Measurements from ENCODE around the gene NUP93. TPM values are rescaled to one million over a fixed set of nuclear protein-coding genes. Genes with fewer than 3 reads are reported as not detected.

The NUP93 gene
- total and polyA plus RNA-seq, 2 of the 8 experiments (the other 6 are each of a cell fraction or from before 2014, with no cell fraction given), result 147 to 201 TPM

DNA sequence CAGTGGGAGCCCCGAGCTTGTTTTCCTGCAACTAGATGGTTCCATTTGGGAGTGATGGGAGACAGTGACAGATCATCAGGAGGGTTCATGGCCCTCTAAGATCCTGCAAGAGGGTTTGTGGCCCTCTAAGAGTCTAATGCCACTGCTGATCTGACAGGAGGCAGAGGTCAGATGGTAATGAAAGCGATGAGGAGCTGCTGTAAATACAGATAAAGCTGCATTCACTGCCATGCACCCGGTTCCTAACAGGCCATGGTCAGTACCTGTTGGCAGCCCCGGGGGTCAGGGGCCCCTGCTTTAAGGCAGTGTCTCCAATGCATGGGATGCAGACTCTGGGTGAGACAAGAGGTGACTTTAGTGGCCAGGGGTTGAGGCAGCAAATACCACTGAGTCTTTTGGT is 165.9 kb downstream of the NUP93 start:
- H3K36me3 ChIP-seq (ENCODE audit: control insufficient read depth in 2 of 4, insufficient read depth in 4 of 4, low read length in 3 of 4), result no peaks in the 10 kb centered on the region
- no peak overlapping the region for H2AK5ac ChIP-seq (ENCODE audit: low read depth, low read length)
- no peak overlapping the region for H3K14ac ChIP-seq (ENCODE audit: insufficient read length)
- no peak for FAIRE-seq
- H3K79me2 ChIP-seq (ENCODE audit: control insufficient read depth in 1 of 2, insufficient read depth in 2 of 2, low read length in 2 of 2), result no peaks in the 10 kb centered on the region
- H4K8ac ChIP-seq (ENCODE audit: extremely low read depth, insufficient read depth, low read length), result no peak overlapping the region
- H3K56ac ChIP-seq (replicated peaks; ENCODE audit: insufficient read length, low read depth, low read length), result no peak overlapping the region
- TF ChIP-seq SRF (IDR thresholded peaks at IDR 0.05; ENCODE audit: low read depth, low read length), result no peak
- TF ChIP-seq SIRT6 (IDR thresholded peaks at IDR 0.05; ENCODE audit: low read length), result no peak
- TF ChIP-seq GABPA (IDR thresholded peaks at IDR 0.05; ENCODE audit: borderline replicate concordance, insufficient read depth, low read length), result no peak
- TF ChIP-seq RBBP5 (IDR thresholded peaks at IDR 0.05; ENCODE audit: borderline replicate concordance, low read depth, low read length), result no peak
- no peak for TF ChIP-seq KDM5A (IDR thresholded peaks at IDR 0.05; ENCODE audit: low read length)
- no peak for TF ChIP-seq RXRA (IDR thresholded peaks at IDR 0.05; ENCODE audit: insufficient read depth, low read depth, low read length)
- TF ChIP-seq, protein P1, sequence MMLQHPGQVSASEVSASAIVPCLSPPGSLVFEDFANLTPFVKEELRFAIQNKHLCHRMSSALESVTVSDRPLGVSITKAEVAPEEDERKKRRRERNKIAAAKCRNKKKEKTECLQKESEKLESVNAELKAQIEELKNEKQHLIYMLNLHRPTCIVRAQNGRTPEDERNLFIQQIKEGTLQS (IDR thresholded peaks at IDR 0.05; ENCODE audit: insufficient read depth, low read depth, low read length), result no peak
- TF ChIP-seq PHF8 (conservative IDR thresholded peaks at IDR 0.05; ENCODE audit: low read depth, low read length), result no peak
- no peak for TF ChIP-seq YY1 (IDR thresholded peaks at IDR 0.05; ENCODE audit: low read depth, low read length)
- no peak for TF ChIP-seq KDM1A (IDR thresholded peaks at IDR 0.05; ENCODE audit: borderline replicate concordance, low read length)
- TF ChIP-seq BRCA1 (IDR thresholded peaks at IDR 0.05; ENCODE audit: low read depth, low read length), result no peak
- no peak for TF ChIP-seq POLR2A (IDR thresholded peaks at IDR 0.05; ENCODE audit: control extremely low read depth in 1 of 2, low read depth in 2 of 2, low read length in 2 of 2)
- TF ChIP-seq HDAC6 (IDR thresholded peaks at IDR 0.05; ENCODE audit: low read depth, low read length), result no peak
- no peak for TF ChIP-seq EP300 (IDR thresholded peaks at IDR 0.05; ENCODE audit: borderline replicate concordance in 1 of 2, low read depth in 2 of 2, low read length in 2 of 2)
- no peak overlapping the region for H3K18ac ChIP-seq (ENCODE audit: extremely low read depth, low read length)
- no peak overlapping the region for H4K91ac ChIP-seq (replicated peaks; ENCODE audit: insufficient read length, low read length)
- H3K9me3 ChIP-seq (ENCODE audit: insufficient read depth in 2 of 2, low read depth in 1 of 2, low read length in 1 of 2), result no peaks in the 10 kb centered on the region
- no peak overlapping the region for H3K4ac ChIP-seq (replicated peaks; ENCODE audit: insufficient read length, low read depth, low read length)
- ChIA-PET CTCF (ENCODE audit: partially characterized antibody) (interaction anchor here (3.3 kb wide), 1 partner anchor 27 kb away, joined by 8 read pairs; no protein-coding TSS in a partner anchor), POLR2A (ENCODE audit: partially characterized antibody) (no interaction called here)
- no peaks in the 10 kb centered on the region for H3K4me1 ChIP-seq (replicated peaks in 1 of 4; ENCODE audit: control insufficient read depth in 3 of 4, insufficient read depth in 4 of 4, low read length in 3 of 4)
- H2BK15ac ChIP-seq (ENCODE audit: low read length), result no peak overlapping the region
- no peak overlapping the region for H2BK120ac ChIP-seq (replicated peaks; ENCODE audit: low read depth, low read length)
- no peak overlapping the region for H3K4me2 ChIP-seq (ENCODE audit: insufficient read depth in 1 of 2, low read depth in 2 of 2, low read length in 2 of 2)
- no peak for DNase-seq (ENCODE audit: low read depth in 1 of 2, low spot score in 2 of 2)
- no peak overlapping the region for H3K9ac ChIP-seq (replicated peaks in 1 of 4; ENCODE audit: extremely low read depth in 1 of 4, low read depth in 3 of 4, low read length in 3 of 4)
- H3K27me3 ChIP-seq (replicated peaks in 1 of 4; ENCODE audit: control insufficient read depth in 3 of 4, extremely low read depth in 1 of 4, insufficient read depth in 3 of 4, low read length in 3 of 4), result no peaks in the 10 kb centered on the region
- no peaks in the 10 kb centered on the region for H3K23me2 ChIP-seq (ENCODE audit: low read depth, low read length)
- H3K4me3 ChIP-seq (ENCODE audit: extremely low read depth in 1 of 4, insufficient read depth in 2 of 4, low read depth in 3 of 4, low read length in 4 of 4), result no peak overlapping the region
- 78% methylated on average over 4 of the region's 4 CpGs; no CpG with 5 or more reads in 1 of the 2 experiments for WGBS, 2 experiments (ENCODE audit: extremely low coverage in 1 of 2, insufficient coverage in 1 of 2, insufficient read length in 1 of 2, insufficient replicate concordance in 2 of 2, low coverage in 1 of 2, low lambda C conversion rate in 2 of 2, missing lambda C conversion rate in 1 of 2)
- H2AFZ ChIP-seq (ENCODE audit: low read length), result no peak overlapping the region
- H2BK12ac ChIP-seq (ENCODE audit: low read depth, low read length), result no peak overlapping the region
- H2BK5ac ChIP-seq (ENCODE audit: low read depth, low read length), result no peak overlapping the region
- no peaks in the 10 kb centered on the region for H4K20me1 ChIP-seq (replicated peaks in 1 of 2; ENCODE audit: control insufficient read depth in 1 of 2, insufficient read depth in 2 of 2, low read length in 2 of 2)
- H3K23ac ChIP-seq (ENCODE audit: insufficient read length), result no peak overlapping the region
- no peak overlapping the region for H4K5ac ChIP-seq (ENCODE audit: insufficient read length, low read depth, low read length)
- H2BK20ac ChIP-seq (ENCODE audit: low read length), result no peak overlapping the region
- no peak overlapping the region for H3K27ac ChIP-seq (ENCODE audit: low read depth, low read length)
- no peaks in the 10 kb centered on the region for H3K79me1 ChIP-seq (ENCODE audit: low read depth, low read length)

Data from H1 (cell line).